Psoas muscle (tissue), 8 donors: ENCODE results near the gene CD59. TPM values are rescaled to one million over a fixed set of nuclear protein-coding genes. Genes with fewer than 3 reads are reported as not detected.
"Not testable (repeated sequence)": the region's sequence is repeated elsewhere in the genome, so short reads cannot be mapped to it uniquely, and the experiment has no call there.

Experiments
- ATAC-seq, 4 donors: fragments of 200-7000 bp; cut with Tn5 transposase; one replicate each; pipeline ENCODE4 v1.9.1; 2020; ENCODE audit warnings: moderate library complexity in 3 of 4, mild to moderate bottlenecking in 2 of 4
- DNase-seq, 2 donors: peaks; one replicate each; pipeline ENCODE4 v3.0.0-alpha.2; 2020
- H3K27ac ChIP-seq: fragments of 200-600 bp; one replicate; pipeline ENCODE4 v1.8.0; 2022
- H3K27me3 ChIP-seq, 3 donors: fragments of 200-600 bp in 1 of 3; one replicate each; pipeline versions ENCODE4 v1.6.1 to v1.8.0; 2013 to 2022; ENCODE audit warnings: low read length in 2 of 3, mild to moderate bottlenecking in 2 of 3, moderate library complexity in 1 of 3; ENCODE audit not compliant: insufficient read depth in 3 of 3
- H3K36me3 ChIP-seq, 2 donors: fragments of 200-600 bp in 1 of 2; one replicate each; pipeline versions ENCODE4 v1.6.1 to v1.8.0; 2013 to 2022; ENCODE audit warnings: low read depth in 1 of 2, mild to moderate bottlenecking in 1 of 2, moderate library complexity in 1 of 2; ENCODE audit not compliant: insufficient read depth in 1 of 2
- H3K4me1 ChIP-seq: fragments of 200-600 bp; one replicate; pipeline ENCODE4 v1.8.0; 2022
- H3K4me3 ChIP-seq: fragments of 200-600 bp; one replicate; pipeline ENCODE4 v1.8.0; 2022; ENCODE audit warnings: mild to moderate bottlenecking
- H3K9me3 ChIP-seq: fragments of 200-600 bp; one replicate; pipeline ENCODE4 v1.8.0; 2022
- CTCF ChIP-seq: fragments of 200-600 bp; IDR thresholded peaks from one replicate; pipeline ENCODE4 v1.8.0; 2022; ENCODE audit warnings: antibody characterized with exemption
- WGBS, 3 donors: extraction: QIAGEN DNeasy Blood & Tissue Kit; methylation state at CpG; one replicate each; pipeline versions ENCODE4 v1.1.6 to v1.1.7; 2013; 5-methylcytosine and 5-hydroxymethylcytosine counted together
- intact Hi-C, 2 donors: fragments of 100-400 bp; cut with DNase I; formaldehyde crosslinking; loops; one replicate each; pipeline versions ENCODE4 v1.11.0 to v1.14.2; 2022
- polyA plus RNA-seq, 3 donors: library from polyadenylated mRNA; stranded (reverse); fragments of 200-250 nt; gene quantifications; one replicate each; pipeline ENCODE4 v1.2.3, GENCODE V29; 2013
- total RNA-seq, 4 donors: library from RNA; stranded (reverse); fragmentation: NEBNext Ultra II Directional in 2 of 4; extraction: Animal tissue kit (Norgen Biotek cat#: 25700) in 2 of 4; gene quantifications; one replicate each; pipeline versions ENCODE4 v1.2.1 to v1.2.4, GENCODE V29; 2021 to 2023
- donor health status: healthy with polysubstance abuse.
- donor health status: DM: no; HTN: no; CAD: no; lungs with moderate emphysema.
- donor health status: Bipolar disorder and iron deficiency.
- donor health status: healthy.
- donor health status: DM: yes; HTN: yes; CAD: no.
- donor health status: DM: no; HTN: no; CAD: no.
- donor health status: DM: no; HTN: no; CAD: no.
- donor health status: DM: yes; HTN: yes; CAD: no.

The CD59 gene
- total and polyA plus RNA-seq, 7 donors = 423 to 930 (median 574) TPM

GRCh38 chr11:33664166-33664565 lies 72.1 kb downstream of the CD59 start:
- Histone ChIP-seq H3K4me1 (peaks cover 5% of the 10 kb centered on the region), H3K4me3 (no peak overlapping the region), H3K9me3 (no peaks in the 10 kb centered on the region), H3K27ac (no peak overlapping the region), H3K27me3 (no peaks in the 10 kb centered on the region), H3K36me3 (no peaks in the 10 kb centered on the region)
- no peak for TF ChIP-seq CTCF
- DNase-seq = no peak
- intact Hi-C loops = no loop called here
- 72 to 87% (median 74%) methylated on average over 6 of the region's 6 CpGs for WGBS, 3 donors
- no peak for ATAC-seq

- H3K27me3 ChIP-seq = no peaks in the 10 kb centered on the region
- no peaks in the 10 kb centered on the region for H3K9me3 ChIP-seq
- H3K4me3 ChIP-seq = no peak overlapping the region
- no peak for DNase-seq
- no peaks in the 10 kb centered on the region for H3K4me1 ChIP-seq
- no peaks in the 10 kb centered on the region for H3K36me3 ChIP-seq
- no peak for TF ChIP-seq CTCF
- H3K27ac ChIP-seq = no peak overlapping the region
- ATAC-seq = no peak
- intact Hi-C loops = no loop called here
Observed at GRCh38 chr11:33663121-33663520, 73.1 kb downstream of the CD59 start.

- H3K27ac ChIP-seq, H3K36me3 ChIP-seq, ATAC-seq, H3K4me3 ChIP-seq, H3K4me1 ChIP-seq, DNase-seq, H3K9me3 ChIP-seq, intact Hi-C loops, H3K27me3 ChIP-seq: not testable (repeated sequence)
- WGBS, 3 donors = 82 to 92% (median 88%) methylated on average over 7 of the region's 7 CpGs
Observed at GRCh38 chr11:33661526-33661925, 74.7 kb downstream of the CD59 start.

DNA sequence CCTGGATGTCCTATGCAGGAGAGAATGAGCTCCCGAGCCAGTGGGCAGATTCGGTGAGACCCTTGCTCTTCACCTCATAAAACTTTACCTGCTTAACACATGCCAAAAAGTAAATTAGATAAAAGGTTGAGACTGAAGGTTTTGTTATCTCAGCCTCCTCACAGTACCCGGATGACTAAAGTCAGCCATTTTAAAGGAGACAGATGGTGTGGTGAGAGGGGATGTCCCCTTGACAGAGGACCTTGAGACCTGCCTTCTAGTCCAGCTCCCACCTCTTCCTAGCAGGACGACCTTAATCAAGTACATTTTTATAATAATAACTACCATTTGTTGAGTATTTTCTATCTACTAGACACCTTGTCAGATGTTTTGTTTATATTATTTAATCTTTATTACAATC lies 75.3 kb downstream of the CD59 start:
- DNase-seq (no peak), ATAC-seq (no peak)
- intact Hi-C loops = no loop called here
- no peak for TF ChIP-seq CTCF
- Histone ChIP-seq H3K36me3 (no peaks in the 10 kb centered on the region), H3K27ac (no peak overlapping the region), H3K9me3 (no peaks in the 10 kb centered on the region), H3K4me3 (no peak overlapping the region), H3K27me3 (no peaks in the 10 kb centered on the region), H3K4me1 (peaks cover 4% of the 10 kb centered on the region)
- 93 to 95% (median 94%) methylated on average over 4 of the region's 4 CpGs for WGBS, 3 donors

DNA sequence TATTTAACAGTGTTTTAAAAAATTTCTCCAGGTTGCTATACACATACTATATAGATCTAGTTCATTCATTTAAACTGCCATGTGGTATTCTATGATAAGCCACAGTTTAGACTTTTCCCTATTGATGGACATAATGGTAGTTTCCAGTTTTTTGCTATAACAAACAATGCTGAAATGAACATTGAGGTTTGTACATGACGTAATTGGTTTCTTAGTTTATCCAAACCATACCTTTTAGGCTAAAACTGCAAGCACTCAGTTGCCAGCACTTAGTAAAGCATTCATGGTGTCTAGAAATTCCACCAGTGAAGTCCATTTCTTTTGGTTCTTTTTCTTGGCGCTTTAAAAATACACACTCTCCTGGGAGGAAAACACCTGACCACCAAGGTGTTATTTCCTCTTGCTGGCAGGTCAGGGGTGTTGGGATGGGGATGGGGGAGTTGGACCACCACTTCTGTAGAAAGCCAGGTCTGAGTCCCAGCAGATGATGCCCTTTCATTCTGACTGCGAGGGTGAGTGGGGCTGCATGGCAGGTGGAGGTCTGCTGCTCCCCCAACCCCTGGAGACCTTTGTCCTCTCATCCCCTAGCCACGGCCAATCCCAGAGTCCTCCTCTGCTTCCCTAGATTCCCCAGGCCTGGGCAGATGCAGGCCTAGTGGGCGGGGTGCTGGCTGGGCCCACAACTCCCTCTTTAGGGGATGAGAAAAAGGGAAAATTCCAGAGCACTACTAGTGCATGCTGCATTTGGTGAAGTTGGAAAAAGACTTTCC lies 76.7 kb downstream of the CD59 start:
- no peak overlapping the region for H3K4me3 ChIP-seq
- no peak for TF ChIP-seq CTCF
- H3K9me3 ChIP-seq = no peaks in the 10 kb centered on the region
- DNase-seq (no peak), ATAC-seq (no peak)
- peaks cover 9% of the 10 kb centered on the region for H3K4me1 ChIP-seq
- 83 to 91% (median 85%) methylated on average over 5 of the region's 5 CpGs for WGBS, 3 donors
- intact Hi-C loops = no loop called here
- H3K27ac ChIP-seq = no peak overlapping the region
- H3K36me3 ChIP-seq = no peaks in the 10 kb centered on the region
- H3K27me3 ChIP-seq = no peaks in the 10 kb centered on the region
